ENCODE results near the gene KLK15.

Gene KLK15

GRCh38 chr19:50861010-50861409 lies 27.6 kb upstream of the KLK15 start:
- peaks cover 76% of the 10 kb centered on the region for H3K27me3 Mint-ChIP-seq
- no peak for DNase-seq (ENCODE audit: low spot score in 2 of 2)
- no peak overlapping the region for H3K4me3 Mint-ChIP-seq

GRCh38 chr19:50859849-50860248 lies 26.5 kb upstream of the KLK15 start:
- Mint-ChIP-seq H3K27ac (ENCODE audit: low read depth) (no peak overlapping the region), H3K4me3 (no peak overlapping the region), H3K4me1 (no peaks in the 10 kb centered on the region), H3K36me3 (ENCODE audit: insufficient read depth) (no peaks in the 10 kb centered on the region), H3K27me3 (peaks cover 80% of the 10 kb centered on the region), H3K9me3 (no peaks in the 10 kb centered on the region)
- ATAC-seq (replicated peaks; ENCODE audit: extremely low read depth, poor library complexity, severe bottlenecking) (no peak), DNase-seq (ENCODE audit: low spot score in 2 of 2) (no peak)

More at GRCh38 chr19:50861010-50861409, 27.6 kb upstream of the KLK15 start:
- Mint-ChIP-seq H3K9me3 (no peaks in the 10 kb centered on the region), H3K36me3 (ENCODE audit: insufficient read depth) (no peaks in the 10 kb centered on the region), H3K27ac (ENCODE audit: low read depth) (no peak overlapping the region), H3K4me1 (no peaks in the 10 kb centered on the region)
- ATAC-seq (replicated peaks; ENCODE audit: extremely low read depth, poor library complexity, severe bottlenecking), result no peak

- no peaks in the 10 kb centered on the region for H3K9me3 Mint-ChIP-seq
- H3K27me3 Mint-ChIP-seq, result peaks cover 87% of the 10 kb centered on the region
- ATAC-seq (replicated peaks; ENCODE audit: extremely low read depth, poor library complexity, severe bottlenecking), result no peak
Observed at GRCh38 chr19:50858886-50859285, 25.5 kb upstream of the KLK15 start.

GRCh38 chr19:50857366-50857765 lies 24.0 kb upstream of the KLK15 start:
- H3K27ac Mint-ChIP-seq (ENCODE audit: low read depth), result no peak overlapping the region
- DNase-seq (ENCODE audit: low spot score in 2 of 2), result no peak
- H3K4me3 Mint-ChIP-seq, result no peak overlapping the region
- no peak for ATAC-seq (replicated peaks; ENCODE audit: extremely low read depth, poor library complexity, severe bottlenecking)
- H3K9me3 Mint-ChIP-seq, result no peaks in the 10 kb centered on the region
- H3K36me3 Mint-ChIP-seq (ENCODE audit: insufficient read depth), result no peaks in the 10 kb centered on the region
- peaks cover 88% of the 10 kb centered on the region for H3K27me3 Mint-ChIP-seq
- H3K4me1 Mint-ChIP-seq, result no peaks in the 10 kb centered on the region

More at GRCh38 chr19:50858886-50859285, 25.5 kb upstream of the KLK15 start:
- Mint-ChIP-seq H3K36me3 (ENCODE audit: insufficient read depth) (no peaks in the 10 kb centered on the region), H3K4me3 (no peak overlapping the region), H3K4me1 (no peaks in the 10 kb centered on the region), H3K27ac (ENCODE audit: low read depth) (no peak overlapping the region)
- no peak for DNase-seq (ENCODE audit: low spot score in 2 of 2)

GRCh38 chr19:50854636-50855410 lies 21.4 kb upstream of the KLK15 start, which contains the start of gene KLK3:
Gene KLK3 (plus strand): TSS chr19:50854915. CDS start chr19:50854956, 41 bp downstream.
- no peak within 1 kb of the TSS for H3K27ac Mint-ChIP-seq (ENCODE audit: low read depth)
- H3K9me3 Mint-ChIP-seq, result no peaks in the 10 kb centered on the region
- H3K27me3 Mint-ChIP-seq, result peaks cover 90% of the 10 kb centered on the region
- no peaks in the 10 kb centered on the region for H3K4me1 Mint-ChIP-seq
- no peak for DNase-seq (ENCODE audit: low spot score in 2 of 2)
- no peak for ATAC-seq (replicated peaks; ENCODE audit: extremely low read depth, poor library complexity, severe bottlenecking)
- no peaks in the 10 kb centered on the region for H3K36me3 Mint-ChIP-seq (ENCODE audit: insufficient read depth)
- H3K4me3 Mint-ChIP-seq, result no peak within 1 kb of the TSS

- H3K4me1 Mint-ChIP-seq, result no peaks in the 10 kb centered on the region
- no peaks in the 10 kb centered on the region for H3K9me3 Mint-ChIP-seq
- DNase-seq (ENCODE audit: low spot score in 2 of 2), result no peak
Observed at GRCh38 chr19:50851620-50852019, 18.2 kb upstream of the KLK15 start.

GRCh38 chr19:50850738-50851137 lies 17.4 kb upstream of the KLK15 start:
- no peak overlapping the region for H3K4me3 Mint-ChIP-seq
- DNase-seq (ENCODE audit: low spot score in 2 of 2), result no peak

More at GRCh38 chr19:50851620-50852019, 18.2 kb upstream of the KLK15 start:
- Mint-ChIP-seq H3K27me3 (peaks cover 77% of the 10 kb centered on the region), H3K36me3 (ENCODE audit: insufficient read depth) (no peaks in the 10 kb centered on the region), H3K4me3 (no peak overlapping the region), H3K27ac (ENCODE audit: low read depth) (no peak overlapping the region)
- no peak for ATAC-seq (replicated peaks; ENCODE audit: extremely low read depth, poor library complexity, severe bottlenecking)

GRCh38 chr19:50844296-50844935 lies 11.0 kb upstream of the KLK15 start:
- DNase-seq (ENCODE audit: low spot score in 2 of 2), result no peak
- Mint-ChIP-seq H3K9me3 (peaks cover 17% of the 10 kb centered on the region), H3K27me3 (peaks cover 30% of the 10 kb centered on the region), H3K4me3 (no peak overlapping the region), H3K27ac (ENCODE audit: low read depth) (no peak overlapping the region), H3K4me1 (no peaks in the 10 kb centered on the region), H3K36me3 (ENCODE audit: insufficient read depth) (no peaks in the 10 kb centered on the region)
- ATAC-seq (replicated peaks; ENCODE audit: extremely low read depth, poor library complexity, severe bottlenecking), result no peak

More at GRCh38 chr19:50850738-50851137, 17.4 kb upstream of the KLK15 start:
- Mint-ChIP-seq H3K27me3 (peaks cover 68% of the 10 kb centered on the region), H3K36me3 (ENCODE audit: insufficient read depth) (no peaks in the 10 kb centered on the region), H3K27ac (ENCODE audit: low read depth) (no peak overlapping the region), H3K4me1 (no peaks in the 10 kb centered on the region), H3K9me3 (no peaks in the 10 kb centered on the region)
- ATAC-seq (replicated peaks; ENCODE audit: extremely low read depth, poor library complexity, severe bottlenecking), result no peak

GRCh38 chr19:50843701-50844221 lies 10.4 kb upstream of the KLK15 start:
- peaks cover 23% of the 10 kb centered on the region for H3K27me3 Mint-ChIP-seq
- ATAC-seq (replicated peaks; ENCODE audit: extremely low read depth, poor library complexity, severe bottlenecking) (no peak), DNase-seq (ENCODE audit: low spot score in 2 of 2) (no peak)
- no peak overlapping the region for H3K27ac Mint-ChIP-seq (ENCODE audit: low read depth)
- no peaks in the 10 kb centered on the region for H3K4me1 Mint-ChIP-seq
- H3K4me3 Mint-ChIP-seq, result no peak overlapping the region
- H3K36me3 Mint-ChIP-seq (ENCODE audit: insufficient read depth), result no peaks in the 10 kb centered on the region
- peaks cover 17% of the 10 kb centered on the region for H3K9me3 Mint-ChIP-seq

- Mint-ChIP-seq H3K27ac (ENCODE audit: low read depth) (no peak overlapping the region), H3K36me3 (ENCODE audit: insufficient read depth) (no peaks in the 10 kb centered on the region), H3K4me1 (no peaks in the 10 kb centered on the region), H3K27me3 (peaks cover 22% of the 10 kb centered on the region), H3K9me3 (peaks cover 17% of the 10 kb centered on the region), H3K4me3 (no peak overlapping the region)
- DNase-seq (ENCODE audit: low spot score in 2 of 2) (no peak), ATAC-seq (replicated peaks; ENCODE audit: extremely low read depth, poor library complexity, severe bottlenecking) (no peak)
Observed at GRCh38 chr19:50843205-50843604, 9.8 kb upstream of the KLK15 start.

GRCh38 chr19:50842130-50842529 lies 8.8 kb upstream of the KLK15 start:
- H3K27me3 Mint-ChIP-seq, result peaks cover 32% of the 10 kb centered on the region
- peaks cover 17% of the 10 kb centered on the region for H3K9me3 Mint-ChIP-seq
- no peak overlapping the region for H3K27ac Mint-ChIP-seq (ENCODE audit: low read depth)
- H3K4me3 Mint-ChIP-seq, result no peak overlapping the region
- no peaks in the 10 kb centered on the region for H3K4me1 Mint-ChIP-seq
- DNase-seq (ENCODE audit: low spot score in 2 of 2), result no peak
- no peak for ATAC-seq (replicated peaks; ENCODE audit: extremely low read depth, poor library complexity, severe bottlenecking)
- H3K36me3 Mint-ChIP-seq (ENCODE audit: insufficient read depth), result no peaks in the 10 kb centered on the region

- no peak overlapping the region for H3K27ac Mint-ChIP-seq (ENCODE audit: low read depth)
- peaks cover 18% of the 10 kb centered on the region for H3K4me1 Mint-ChIP-seq
- DNase-seq (ENCODE audit: low spot score in 2 of 2) (no peak), ATAC-seq (replicated peaks; ENCODE audit: extremely low read depth, poor library complexity, severe bottlenecking) (no peak)
- no peak overlapping the region for H3K4me3 Mint-ChIP-seq
- H3K9me3 Mint-ChIP-seq, result peaks cover 14% of the 10 kb centered on the region
- H3K36me3 Mint-ChIP-seq (ENCODE audit: insufficient read depth), result peaks cover 2% of the 10 kb centered on the region
- peaks cover 50% of the 10 kb centered on the region for H3K27me3 Mint-ChIP-seq
Observed at GRCh38 chr19:50839712-50840655, 6.6 kb upstream of the KLK15 start.

Measured in central memory CD8-positive, alpha-beta T cell (primary cell).